Measurements from ENCODE around the gene TAC3. TPM values are rescaled to one million over a fixed set of nuclear protein-coding genes. Genes with fewer than 3 reads are reported as not detected.

The TAC3 gene
- total RNA-seq, 4 donors from 2014 or later, result not detected

DNA sequence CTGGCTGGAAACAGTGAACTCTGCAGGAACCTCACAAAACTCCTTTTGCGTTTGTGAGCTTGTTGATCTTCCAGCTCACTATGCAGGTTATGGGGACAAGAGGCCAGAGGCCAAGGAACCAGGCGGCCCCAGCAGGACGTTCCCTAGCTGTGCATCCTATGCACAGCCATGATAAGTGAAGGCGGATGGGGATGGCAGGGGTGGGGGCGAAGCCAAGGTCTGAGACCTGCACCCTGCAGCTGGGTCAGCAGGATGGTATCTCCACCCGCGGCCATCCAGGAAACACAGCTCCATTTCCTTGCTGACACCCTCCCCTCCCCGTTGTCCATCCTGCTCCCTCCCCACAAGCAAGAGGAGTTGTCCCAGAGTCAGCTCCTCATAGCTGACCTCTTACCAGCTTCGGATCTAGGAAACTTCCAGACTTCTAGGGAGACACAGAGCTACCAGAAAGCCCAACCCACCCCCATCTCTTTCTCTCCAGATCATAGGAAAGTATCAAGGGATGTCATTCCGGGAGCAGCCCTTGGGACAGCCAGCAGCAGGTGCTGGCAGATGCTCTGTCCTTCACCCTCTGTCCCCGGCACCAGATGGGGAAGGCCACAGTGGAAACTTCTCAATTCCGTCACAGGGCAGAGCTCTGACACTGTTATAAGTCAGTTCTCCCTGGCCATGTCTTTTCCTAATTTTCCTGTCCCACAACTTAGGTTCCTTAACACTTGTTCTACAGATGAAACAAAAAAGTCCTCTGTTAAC lies 19.4 kb downstream of the TAC3 start:
- Histone ChIP-seq H3K27ac (no peak overlapping the region), H3K9me3 (no peaks in the 10 kb centered on the region), H3K4me3 (no peak overlapping the region), H3K4me1 (peaks cover 0 to 16% (median 8%) of the 10 kb centered on the region in 4 donors), H3K36me3 (peaks cover 0 to 64% (median 0%) of the 10 kb centered on the region in 3 donors), H3K27me3 (no peaks in the 10 kb centered on the region)
- 64 to 74% methylated on average over 12 of the region's 12 CpGs for WGBS, 2 donors
- no peak for DNase-seq (ENCODE audit: low spot score in 2 of 2)
- no peak for TF ChIP-seq EP300 (IDR thresholded peaks at IDR 0.05)
- TF ChIP-seq, protein P1, sequence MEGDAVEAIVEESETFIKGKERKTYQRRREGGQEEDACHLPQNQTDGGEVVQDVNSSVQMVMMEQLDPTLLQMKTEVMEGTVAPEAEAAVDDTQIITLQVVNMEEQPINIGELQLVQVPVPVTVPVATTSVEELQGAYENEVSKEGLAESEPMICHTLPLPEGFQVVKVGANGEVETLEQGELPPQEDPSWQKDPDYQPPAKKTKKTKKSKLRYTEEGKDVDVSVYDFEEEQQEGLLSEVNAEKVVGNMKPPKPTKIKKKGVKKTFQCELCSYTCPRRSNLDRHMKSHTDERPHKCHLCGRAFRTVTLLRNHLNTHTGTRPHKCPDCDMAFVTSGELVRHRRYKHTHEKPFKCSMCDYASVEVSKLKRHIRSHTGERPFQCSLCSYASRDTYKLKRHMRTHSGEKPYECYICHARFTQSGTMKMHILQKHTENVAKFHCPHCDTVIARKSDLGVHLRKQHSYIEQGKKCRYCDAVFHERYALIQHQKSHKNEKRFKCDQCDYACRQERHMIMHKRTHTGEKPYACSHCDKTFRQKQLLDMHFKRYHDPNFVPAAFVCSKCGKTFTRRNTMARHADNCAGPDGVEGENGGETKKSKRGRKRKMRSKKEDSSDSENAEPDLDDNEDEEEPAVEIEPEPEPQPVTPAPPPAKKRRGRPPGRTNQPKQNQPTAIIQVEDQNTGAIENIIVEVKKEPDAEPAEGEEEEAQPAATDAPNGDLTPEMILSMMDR (IDR thresholded peaks at IDR 0.05), result no peak
- no peak for TF ChIP-seq POLR2A (IDR thresholded peaks at IDR 0.05)

DNA sequence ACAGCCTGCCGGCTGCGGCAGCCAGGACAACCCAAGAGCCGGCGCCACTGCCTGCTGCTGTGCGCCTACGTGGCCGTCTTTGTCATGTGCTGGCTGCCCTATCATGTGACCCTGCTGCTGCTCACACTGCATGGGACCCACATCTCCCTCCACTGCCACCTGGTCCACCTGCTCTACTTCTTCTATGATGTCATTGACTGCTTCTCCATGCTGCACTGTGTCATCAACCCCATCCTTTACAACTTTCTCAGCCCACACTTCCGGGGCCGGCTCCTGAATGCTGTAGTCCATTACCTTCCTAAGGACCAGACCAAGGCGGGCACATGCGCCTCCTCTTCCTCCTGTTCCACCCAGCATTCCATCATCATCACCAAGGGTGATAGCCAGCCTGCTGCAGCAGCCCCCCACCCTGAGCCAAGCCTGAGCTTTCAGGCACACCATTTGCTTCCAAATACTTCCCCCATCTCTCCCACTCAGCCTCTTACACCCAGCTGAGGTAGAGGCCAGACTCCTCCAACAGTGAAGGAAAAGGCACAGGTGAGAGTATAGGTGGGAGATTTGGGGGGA lies 20.3 kb downstream of the TAC3 start:
- Histone ChIP-seq H3K9me3 (no peaks in the 10 kb centered on the region), H3K4me3 (no peak overlapping the region), H3K4me1 (peaks cover 0 to 10% (median 4%) of the 10 kb centered on the region in 4 donors), H3K36me3 (peaks cover 0 to 55% (median 0%) of the 10 kb centered on the region in 3 donors), H3K27me3 (no peaks in the 10 kb centered on the region), H3K27ac (no peak overlapping the region)
- DNase-seq (ENCODE audit: low spot score in 2 of 2), result no peak
- TF ChIP-seq EP300 (IDR thresholded peaks at IDR 0.05) (no peak), POLR2A (IDR thresholded peaks at IDR 0.05) (no peak)
- TF ChIP-seq, protein P1 (IDR thresholded peaks at IDR 0.05), result no peak
- 93 to 99% methylated on average over 11 of the region's 11 CpGs for WGBS, 2 donors

DNA sequence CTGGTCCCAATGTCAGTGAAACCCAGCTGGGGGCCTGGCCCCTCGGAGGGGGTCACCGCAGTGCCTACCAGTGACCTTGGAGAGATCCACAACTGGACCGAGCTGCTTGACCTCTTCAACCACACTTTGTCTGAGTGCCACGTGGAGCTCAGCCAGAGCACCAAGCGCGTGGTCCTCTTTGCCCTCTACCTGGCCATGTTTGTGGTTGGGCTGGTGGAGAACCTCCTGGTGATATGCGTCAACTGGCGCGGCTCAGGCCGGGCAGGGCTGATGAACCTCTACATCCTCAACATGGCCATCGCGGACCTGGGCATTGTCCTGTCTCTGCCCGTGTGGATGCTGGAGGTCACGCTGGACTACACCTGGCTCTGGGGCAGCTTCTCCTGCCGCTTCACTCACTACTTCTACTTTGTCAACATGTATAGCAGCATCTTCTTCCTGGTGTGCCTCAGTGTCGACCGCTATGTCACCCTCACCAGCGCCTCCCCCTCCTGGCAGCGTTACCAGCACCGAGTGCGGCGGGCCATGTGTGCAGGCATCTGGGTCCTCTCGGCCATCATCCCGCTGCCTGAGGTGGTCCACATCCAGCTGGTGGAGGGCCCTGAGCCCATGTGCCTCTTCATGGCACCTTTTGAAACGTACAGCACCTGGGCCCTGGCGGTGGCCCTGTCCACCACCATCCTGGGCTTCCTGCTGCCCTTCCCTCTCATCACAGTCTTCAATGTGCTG lies 21.0 kb downstream of the TAC3 start:
- Histone ChIP-seq H3K36me3 (peaks cover 0 to 48% (median 0%) of the 10 kb centered on the region in 3 donors), H3K27ac (no peak overlapping the region), H3K4me1 (peaks cover 0 to 14% (median 4%) of the 10 kb centered on the region in 4 donors), H3K4me3 (no peak overlapping the region), H3K9me3 (no peaks in the 10 kb centered on the region), H3K27me3 (no peaks in the 10 kb centered on the region)
- TF ChIP-seq, protein P1 (IDR thresholded peaks at IDR 0.05), result no peak
- TF ChIP-seq POLR2A (IDR thresholded peaks at IDR 0.05) (no peak), EP300 (IDR thresholded peaks at IDR 0.05) (no peak)
- 93 to 95% methylated on average over 23 to 26 of the region's 26 CpGs for WGBS, 2 donors
- no peak for DNase-seq (ENCODE audit: low spot score in 2 of 2)

- H3K36me3 ChIP-seq, result peaks cover 0 to 39% (median 0%) of the 10 kb centered on the region in 3 donors
- 58 to 65% methylated on average over 10 of the region's 10 CpGs for WGBS, 2 donors
- no peaks in the 10 kb centered on the region for H3K27me3 ChIP-seq
- no peak for TF ChIP-seq POLR2A (IDR thresholded peaks at IDR 0.05)
- TF ChIP-seq, protein P1 (IDR thresholded peaks at IDR 0.05), result no peak
- no peak for TF ChIP-seq EP300 (IDR thresholded peaks at IDR 0.05)
- H3K4me1 ChIP-seq, result peaks cover 0 to 18% (median 3%) of the 10 kb centered on the region in 4 donors
- H3K9me3 ChIP-seq, result no peaks in the 10 kb centered on the region
- no peak for DNase-seq (ENCODE audit: low spot score in 2 of 2)
- H3K27ac ChIP-seq, result no peak overlapping the region
- H3K4me3 ChIP-seq, result no peak overlapping the region
These were observed 22.0 kb downstream of the TAC3 start for GRCh38 chr12:56994231-56994746.
